Measurements from ENCODE around the gene SLC22A2.

Gene SLC22A2

DNA sequence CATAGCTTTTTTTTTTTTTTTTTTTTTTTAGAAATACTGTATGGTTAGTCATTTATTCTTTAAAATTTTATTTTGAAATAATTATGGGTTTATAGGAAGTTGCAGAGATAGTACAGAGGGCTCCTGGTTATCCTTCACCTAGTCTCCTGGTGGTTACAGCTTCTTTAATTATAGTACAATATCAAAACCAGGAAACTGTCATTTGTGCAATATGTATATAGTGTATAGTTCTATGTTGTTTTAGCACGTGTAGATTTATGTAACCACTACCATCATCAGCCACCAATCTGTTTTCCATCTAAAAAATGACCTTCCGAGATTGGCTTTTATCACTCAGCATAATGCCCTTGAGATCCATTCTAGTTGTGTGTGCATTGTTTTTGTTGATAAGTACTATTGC lies 54.7 kb downstream of the SLC22A2 start:
- no peaks in the 10 kb centered on the region for H4K20me1 ChIP-seq (ENCODE audit: insufficient read depth, low read length)
- TF ChIP-seq, protein P1, sequence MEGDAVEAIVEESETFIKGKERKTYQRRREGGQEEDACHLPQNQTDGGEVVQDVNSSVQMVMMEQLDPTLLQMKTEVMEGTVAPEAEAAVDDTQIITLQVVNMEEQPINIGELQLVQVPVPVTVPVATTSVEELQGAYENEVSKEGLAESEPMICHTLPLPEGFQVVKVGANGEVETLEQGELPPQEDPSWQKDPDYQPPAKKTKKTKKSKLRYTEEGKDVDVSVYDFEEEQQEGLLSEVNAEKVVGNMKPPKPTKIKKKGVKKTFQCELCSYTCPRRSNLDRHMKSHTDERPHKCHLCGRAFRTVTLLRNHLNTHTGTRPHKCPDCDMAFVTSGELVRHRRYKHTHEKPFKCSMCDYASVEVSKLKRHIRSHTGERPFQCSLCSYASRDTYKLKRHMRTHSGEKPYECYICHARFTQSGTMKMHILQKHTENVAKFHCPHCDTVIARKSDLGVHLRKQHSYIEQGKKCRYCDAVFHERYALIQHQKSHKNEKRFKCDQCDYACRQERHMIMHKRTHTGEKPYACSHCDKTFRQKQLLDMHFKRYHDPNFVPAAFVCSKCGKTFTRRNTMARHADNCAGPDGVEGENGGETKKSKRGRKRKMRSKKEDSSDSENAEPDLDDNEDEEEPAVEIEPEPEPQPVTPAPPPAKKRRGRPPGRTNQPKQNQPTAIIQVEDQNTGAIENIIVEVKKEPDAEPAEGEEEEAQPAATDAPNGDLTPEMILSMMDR (IDR thresholded peaks at IDR 0.05; ENCODE audit: borderline replicate concordance, extremely low read depth, low read length, poor library complexity, severe bottlenecking), result no peak
- no peak for TF ChIP-seq EZH2 (IDR thresholded peaks at IDR 0.05; ENCODE audit: borderline replicate concordance, low read depth, low read length, severe bottlenecking)
- no peak for DNase-seq

DNA sequence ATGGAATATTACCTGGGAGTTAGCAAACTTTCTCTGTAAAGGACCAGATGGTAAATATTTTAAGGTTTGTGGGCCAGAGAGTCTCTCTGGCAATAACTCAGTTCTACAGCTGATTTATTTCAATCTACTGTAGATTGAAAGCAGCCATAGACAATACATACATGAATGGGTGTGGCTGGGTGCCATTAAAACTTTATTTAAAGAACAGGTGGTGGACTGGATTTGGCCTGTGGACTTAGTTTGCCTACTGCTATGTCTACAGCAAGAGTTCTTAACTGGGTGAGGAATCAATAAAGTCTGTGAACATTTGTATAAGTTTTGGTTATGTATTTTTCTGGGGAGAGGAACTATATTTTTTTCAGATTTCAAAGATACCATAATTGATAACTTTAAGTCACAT lies 55.1 kb downstream of the SLC22A2 start:
- no peaks in the 10 kb centered on the region for H4K20me1 ChIP-seq (ENCODE audit: insufficient read depth, low read length)
- no peak overlapping the region for H3K9ac ChIP-seq (ENCODE audit: low read depth, low read length)
- H3K27ac ChIP-seq (ENCODE audit: low read length), result no peak overlapping the region
- H3K4me2 ChIP-seq (ENCODE audit: insufficient read depth, low read length), result no peak overlapping the region
- no peaks in the 10 kb centered on the region for H3K27me3 ChIP-seq (ENCODE audit: insufficient read depth, low read length, poor library complexity)
- H3K36me3 ChIP-seq (ENCODE audit: insufficient read depth, low read length), result no peaks in the 10 kb centered on the region
- no peak overlapping the region for H3K4me3 ChIP-seq (ENCODE audit: low read depth in 1 of 2, low read length in 2 of 2)
- no peaks in the 10 kb centered on the region for H3K79me2 ChIP-seq (ENCODE audit: insufficient read depth, low read length)
- TF ChIP-seq, protein P1 (IDR thresholded peaks at IDR 0.05; ENCODE audit: borderline replicate concordance, extremely low read depth, low read length, poor library complexity, severe bottlenecking), result no peak
- no peak for TF ChIP-seq EZH2 (IDR thresholded peaks at IDR 0.05; ENCODE audit: borderline replicate concordance, low read depth, low read length, severe bottlenecking)
- H3K9me3 ChIP-seq (ENCODE audit: insufficient read depth, low read length, severe bottlenecking), result no peaks in the 10 kb centered on the region
- no peak overlapping the region for H2AFZ ChIP-seq (ENCODE audit: low read depth, low read length)
- DNase-seq (no peak), ATAC-seq (ENCODE audit: insufficient read depth, low read depth) (no peak)
- no peaks in the 10 kb centered on the region for H3K4me1 ChIP-seq (ENCODE audit: insufficient read depth, low read length)

More for the DNA sequence above, 54.7 kb downstream of the SLC22A2 start:
- Histone ChIP-seq H3K9ac (ENCODE audit: low read depth, low read length) (no peak overlapping the region), H3K4me3 (ENCODE audit: low read depth in 1 of 2, low read length in 2 of 2) (no peak overlapping the region), H3K9me3 (ENCODE audit: insufficient read depth, low read length, severe bottlenecking) (no peaks in the 10 kb centered on the region), H2AFZ (ENCODE audit: low read depth, low read length) (no peak overlapping the region), H3K27ac (ENCODE audit: low read length) (no peak overlapping the region), H3K36me3 (ENCODE audit: insufficient read depth, low read length) (no peaks in the 10 kb centered on the region), H3K27me3 (ENCODE audit: insufficient read depth, low read length, poor library complexity) (no peaks in the 10 kb centered on the region), H3K4me1 (ENCODE audit: insufficient read depth, low read length) (no peaks in the 10 kb centered on the region), H3K79me2 (ENCODE audit: insufficient read depth, low read length) (no peaks in the 10 kb centered on the region), H3K4me2 (ENCODE audit: insufficient read depth, low read length) (no peak overlapping the region)
- ATAC-seq (ENCODE audit: insufficient read depth, low read depth), result no peak

DNA sequence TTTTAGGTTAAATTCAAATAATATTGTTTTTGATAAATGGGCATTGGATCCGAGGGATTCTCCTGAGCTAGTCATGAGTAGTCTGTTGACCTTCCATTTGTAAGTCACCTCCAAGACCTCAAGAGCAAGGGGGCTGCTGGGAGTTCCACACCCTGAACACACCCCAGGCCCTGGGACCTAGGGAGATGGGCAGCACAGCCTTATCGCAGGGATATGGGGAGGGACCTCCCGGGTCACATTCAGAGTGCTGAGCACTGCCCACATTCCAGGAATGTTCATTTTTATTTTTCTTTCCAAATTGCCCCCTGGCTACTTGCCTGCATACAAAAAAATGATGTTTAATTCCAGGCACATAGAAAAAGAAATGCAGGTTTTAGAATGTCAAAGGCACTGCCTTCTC lies 55.5 kb downstream of the SLC22A2 start:
- DNase-seq, result no peak
- H4K20me1 ChIP-seq (ENCODE audit: insufficient read depth, low read length), result no peaks in the 10 kb centered on the region
- TF ChIP-seq, protein P1 (IDR thresholded peaks at IDR 0.05; ENCODE audit: borderline replicate concordance, extremely low read depth, low read length, poor library complexity, severe bottlenecking), result no peak
- TF ChIP-seq EZH2 (IDR thresholded peaks at IDR 0.05; ENCODE audit: borderline replicate concordance, low read depth, low read length, severe bottlenecking), result no peak
- no peak overlapping the region for H3K4me3 ChIP-seq (ENCODE audit: low read depth in 1 of 2, low read length in 2 of 2)
- no peak for ATAC-seq (ENCODE audit: insufficient read depth, low read depth)
- H3K27ac ChIP-seq (ENCODE audit: low read length), result no peak overlapping the region
- no peaks in the 10 kb centered on the region for H3K79me2 ChIP-seq (ENCODE audit: insufficient read depth, low read length)
- H2AFZ ChIP-seq (ENCODE audit: low read depth, low read length), result no peak overlapping the region
- H3K4me2 ChIP-seq (ENCODE audit: insufficient read depth, low read length), result no peak overlapping the region
- H3K36me3 ChIP-seq (ENCODE audit: insufficient read depth, low read length), result no peaks in the 10 kb centered on the region
- no peaks in the 10 kb centered on the region for H3K9me3 ChIP-seq (ENCODE audit: insufficient read depth, low read length, severe bottlenecking)
- no peaks in the 10 kb centered on the region for H3K27me3 ChIP-seq (ENCODE audit: insufficient read depth, low read length, poor library complexity)
- H3K9ac ChIP-seq (ENCODE audit: low read depth, low read length), result no peak overlapping the region
- no peaks in the 10 kb centered on the region for H3K4me1 ChIP-seq (ENCODE audit: insufficient read depth, low read length)

DNA sequence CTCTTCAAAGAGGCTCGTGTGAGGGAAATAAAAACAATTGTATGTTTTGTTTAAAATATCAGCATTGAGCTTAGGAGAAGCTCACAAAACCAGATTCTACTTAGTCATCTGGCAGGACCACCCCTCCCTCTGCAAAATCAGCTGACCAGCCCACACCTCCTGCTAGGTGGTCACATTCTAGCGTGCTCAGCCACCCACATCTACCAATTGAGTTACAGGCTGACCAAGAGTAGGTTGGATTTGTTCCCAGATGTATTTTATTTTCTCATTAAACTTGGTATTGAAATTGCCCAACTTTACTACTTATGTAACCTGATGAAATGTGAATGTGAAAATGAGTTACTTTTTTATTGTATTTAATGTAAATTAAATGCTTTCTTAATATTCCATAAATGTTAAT lies 56.2 kb downstream of the SLC22A2 start:
- H3K79me2 ChIP-seq (ENCODE audit: insufficient read depth, low read length), result no peaks in the 10 kb centered on the region

More for the DNA sequence above, 56.2 kb downstream of the SLC22A2 start:
- no peak overlapping the region for H3K4me3 ChIP-seq (ENCODE audit: low read depth in 1 of 2, low read length in 2 of 2)
- H3K4me2 ChIP-seq (ENCODE audit: insufficient read depth, low read length), result no peak overlapping the region
- no peak overlapping the region for H3K9ac ChIP-seq (ENCODE audit: low read depth, low read length)
- no peaks in the 10 kb centered on the region for H3K27me3 ChIP-seq (ENCODE audit: insufficient read depth, low read length, poor library complexity)
- no peaks in the 10 kb centered on the region for H3K9me3 ChIP-seq (ENCODE audit: insufficient read depth, low read length, severe bottlenecking)
- DNase-seq (no peak), ATAC-seq (ENCODE audit: insufficient read depth, low read depth) (no peak)
- TF ChIP-seq, protein P1 (IDR thresholded peaks at IDR 0.05; ENCODE audit: borderline replicate concordance, extremely low read depth, low read length, poor library complexity, severe bottlenecking), result no peak
- TF ChIP-seq EZH2 (IDR thresholded peaks at IDR 0.05; ENCODE audit: borderline replicate concordance, low read depth, low read length, severe bottlenecking), result no peak
- H4K20me1 ChIP-seq (ENCODE audit: insufficient read depth, low read length), result no peaks in the 10 kb centered on the region
- no peaks in the 10 kb centered on the region for H3K4me1 ChIP-seq (ENCODE audit: insufficient read depth, low read length)
- H3K27ac ChIP-seq (ENCODE audit: low read length), result no peak overlapping the region
- H2AFZ ChIP-seq (ENCODE audit: low read depth, low read length), result no peak overlapping the region
- no peaks in the 10 kb centered on the region for H3K36me3 ChIP-seq (ENCODE audit: insufficient read depth, low read length)

Data from DND-41 (cell line).